Peyer's patch (tissue), 4 donors: ENCODE data around the gene USPL1. TPM values are rescaled to one million over a fixed set of nuclear protein-coding genes. Genes with fewer than 3 reads are reported as not detected.

Experiments
- DNase-seq, 3 donors: peaks; one replicate each; pipeline ENCODE4 v3.0.0-alpha.2; 2017 to 2019
- H3K27ac ChIP-seq, 4 donors: fragments of 200-600 bp; sonication (generic); one replicate each; pipeline ENCODE4 v1.5.1; 2016 to 2019
- H3K27me3 ChIP-seq, 2 donors: fragments of 200-600 bp; sonication (generic); one replicate each; pipeline ENCODE4 v1.5.1; 2019
- H3K36me3 ChIP-seq, 3 donors: fragments of 200-600 bp; sonication (generic); one replicate each; pipeline ENCODE4 v1.5.1; 2016 to 2019
- H3K4me1 ChIP-seq, 4 donors: fragments of 200-600 bp; sonication (generic); one replicate each; pipeline ENCODE4 v1.5.1; 2016 to 2019
- H3K4me3 ChIP-seq, 4 donors: fragments of 200-600 bp; sonication (generic); 1 replicate in 3 of 4; 2 replicates in 1 of 4; pipeline ENCODE4 v1.5.1; 2016 to 2019; ENCODE audit warnings: mild to moderate bottlenecking in 1 of 4
- H3K9me3 ChIP-seq, 4 donors: fragments of 200-600 bp; sonication (generic); one replicate each; pipeline ENCODE4 v1.5.1; 2016 to 2019; ENCODE audit warnings: mild to moderate bottlenecking in 1 of 4
- POLR2A ChIP-seq, 2 donors: fragments of 450-650 bp; IDR thresholded peaks; one replicate each; pipeline ENCODE4 v1.5.1; 2017; ENCODE audit warnings: antibody characterized with exemption in 2 of 2, mild to moderate bottlenecking in 2 of 2, moderate library complexity in 2 of 2
- total RNA-seq, 4 donors: library from RNA; depleted of rRNA; stranded (reverse); fragments of >200 nt; gene quantifications; one replicate each; pipeline ENCODE4 v1.1.0, GENCODE V29; 2016
- TF ChIP-seq, protein P1 (sequence below), 6 experiments: fragments of 450-650 bp in 4 of 6; fragments of 200-600 bp in 2 of 6; sonication (generic) in 1 of 6; IDR thresholded peaks; one replicate each; pipeline ENCODE4 v1.5.1; 2017 to 2019; ENCODE audit warnings: antibody characterized with exemption in 6 of 6, mild to moderate bottlenecking in 3 of 6, moderate library complexity in 1 of 6

USPL1 gene
- total RNA-seq, 4 donors from 2014 or later: 18.1 to 42.9 (median 21.7) TPM

DNA sequence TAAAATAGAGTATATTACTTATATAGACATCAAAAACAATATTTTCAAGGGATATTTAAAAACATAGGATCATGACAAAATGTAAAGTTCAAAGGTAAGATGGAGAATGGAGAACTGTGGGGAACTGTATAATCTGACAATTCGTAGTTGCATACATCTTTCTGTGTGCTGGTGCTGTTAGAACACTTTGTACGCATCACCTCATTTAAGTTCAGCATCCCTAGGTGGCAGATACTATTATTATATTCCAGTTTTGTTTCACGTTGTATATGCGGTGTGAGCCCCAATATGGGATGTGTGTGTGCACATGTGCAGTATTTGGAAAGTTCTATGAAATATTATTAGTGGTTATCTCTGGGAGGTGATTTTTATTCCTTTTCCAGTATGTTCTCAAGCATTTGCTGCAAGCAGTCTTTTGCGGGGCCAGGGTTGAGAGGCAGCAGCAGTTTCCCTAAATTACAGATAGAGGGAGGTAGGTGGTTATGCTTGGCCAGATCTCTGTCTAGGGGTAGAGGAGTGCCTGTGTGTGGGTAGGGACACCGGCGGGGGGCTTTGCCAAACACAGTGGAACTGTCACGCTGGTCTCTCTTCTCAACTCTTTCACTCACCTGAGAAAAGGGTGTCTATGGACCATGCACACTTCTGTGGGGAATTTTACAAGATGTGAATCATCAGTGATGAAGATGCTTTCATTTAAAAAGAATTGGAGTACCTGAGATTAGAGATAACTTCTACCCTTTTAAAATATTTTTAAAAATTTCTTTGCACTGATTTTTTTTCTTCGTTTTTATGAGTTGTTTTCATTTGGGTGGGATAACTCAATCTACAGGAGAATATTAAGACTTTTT lies 62.0 kb downstream of the USPL1 start:
- peak in 1 of 3 donors; percentile 41 for DNase-seq
- no peak overlapping the region for H3K4me3 ChIP-seq
- no peaks in the 10 kb centered on the region for H3K9me3 ChIP-seq
- no peaks in the 10 kb centered on the region for H3K4me1 ChIP-seq
- H3K36me3 ChIP-seq: no peaks in the 10 kb centered on the region
- TF ChIP-seq, protein P1, sequence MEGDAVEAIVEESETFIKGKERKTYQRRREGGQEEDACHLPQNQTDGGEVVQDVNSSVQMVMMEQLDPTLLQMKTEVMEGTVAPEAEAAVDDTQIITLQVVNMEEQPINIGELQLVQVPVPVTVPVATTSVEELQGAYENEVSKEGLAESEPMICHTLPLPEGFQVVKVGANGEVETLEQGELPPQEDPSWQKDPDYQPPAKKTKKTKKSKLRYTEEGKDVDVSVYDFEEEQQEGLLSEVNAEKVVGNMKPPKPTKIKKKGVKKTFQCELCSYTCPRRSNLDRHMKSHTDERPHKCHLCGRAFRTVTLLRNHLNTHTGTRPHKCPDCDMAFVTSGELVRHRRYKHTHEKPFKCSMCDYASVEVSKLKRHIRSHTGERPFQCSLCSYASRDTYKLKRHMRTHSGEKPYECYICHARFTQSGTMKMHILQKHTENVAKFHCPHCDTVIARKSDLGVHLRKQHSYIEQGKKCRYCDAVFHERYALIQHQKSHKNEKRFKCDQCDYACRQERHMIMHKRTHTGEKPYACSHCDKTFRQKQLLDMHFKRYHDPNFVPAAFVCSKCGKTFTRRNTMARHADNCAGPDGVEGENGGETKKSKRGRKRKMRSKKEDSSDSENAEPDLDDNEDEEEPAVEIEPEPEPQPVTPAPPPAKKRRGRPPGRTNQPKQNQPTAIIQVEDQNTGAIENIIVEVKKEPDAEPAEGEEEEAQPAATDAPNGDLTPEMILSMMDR (IDR thresholded peaks at IDR 0.05): peak; percentile 41 to 59 (median 45)
- TF ChIP-seq POLR2A (IDR thresholded peaks at IDR 0.05): no peak
- H3K27ac ChIP-seq: no peak overlapping the region
- H3K27me3 ChIP-seq: no peaks in the 10 kb centered on the region

GRCh38 chr13:30681843-30682242 lies 64.1 kb downstream of the USPL1 start:
- Histone ChIP-seq H3K36me3 (no peaks in the 10 kb centered on the region), H3K27me3 (no peaks in the 10 kb centered on the region), H3K4me1 (no peaks in the 10 kb centered on the region), H3K4me3 (no peak overlapping the region), H3K9me3 (no peaks in the 10 kb centered on the region), H3K27ac (peak overlapping the region in 1 of 4 donors; percentile 8)
- DNase-seq: no peak
- TF ChIP-seq, protein P1 (IDR thresholded peaks at IDR 0.05): no peak
- no peak for TF ChIP-seq POLR2A (IDR thresholded peaks at IDR 0.05)

GRCh38 chr13:30685320-30685859 lies 67.7 kb downstream of the USPL1 start:
- H3K27me3 ChIP-seq: no peaks in the 10 kb centered on the region
- H3K4me1 ChIP-seq: peaks cover 0 to 5% (median 0%) of the 10 kb centered on the region in 4 donors
- H3K27ac ChIP-seq: no peak overlapping the region
- TF ChIP-seq POLR2A (IDR thresholded peaks at IDR 0.05): no peak
- TF ChIP-seq, protein P1 (IDR thresholded peaks at IDR 0.05): no peak
- no peaks in the 10 kb centered on the region for H3K9me3 ChIP-seq
- H3K4me3 ChIP-seq: no peak overlapping the region
- DNase-seq: no peak
- no peaks in the 10 kb centered on the region for H3K36me3 ChIP-seq

- Histone ChIP-seq H3K4me1 (peaks cover 0 to 5% (median 0%) of the 10 kb centered on the region in 4 donors), H3K27me3 (no peaks in the 10 kb centered on the region), H3K9me3 (no peaks in the 10 kb centered on the region), H3K4me3 (no peak overlapping the region), H3K27ac (no peak overlapping the region), H3K36me3 (no peaks in the 10 kb centered on the region)
- DNase-seq: no peak
- TF ChIP-seq, protein P1 (IDR thresholded peaks at IDR 0.05): no peak
- TF ChIP-seq POLR2A (IDR thresholded peaks at IDR 0.05): no peak
Measured at GRCh38 chr13:30685987-30686386, 68.3 kb downstream of the USPL1 start.

DNA sequence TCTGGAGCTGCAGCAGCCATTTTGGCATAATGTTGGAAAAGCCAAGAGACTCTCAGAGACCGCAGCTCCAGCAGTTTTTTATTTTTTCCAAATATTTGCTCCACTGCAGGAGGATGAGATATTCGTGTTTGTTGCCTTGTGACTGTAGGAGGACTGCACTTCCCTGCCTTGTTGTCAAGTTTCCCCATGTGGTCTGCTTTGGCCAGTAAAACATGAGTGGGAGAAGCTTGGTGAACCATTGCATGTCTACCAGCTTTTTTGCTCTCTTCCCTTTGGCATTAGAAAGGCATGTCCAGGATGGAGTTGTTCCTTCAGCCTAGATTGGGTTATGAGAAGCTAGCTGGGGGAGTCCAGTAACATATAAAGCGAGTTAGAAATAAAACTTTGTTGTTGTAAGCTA lies 69.9 kb downstream of the USPL1 start:
- DNase-seq: no peak
- Histone ChIP-seq H3K27ac (no peak overlapping the region), H3K36me3 (no peaks in the 10 kb centered on the region), H3K4me3 (no peak overlapping the region), H3K9me3 (no peaks in the 10 kb centered on the region), H3K27me3 (no peaks in the 10 kb centered on the region), H3K4me1 (peaks cover 0 to 5% (median 0%) of the 10 kb centered on the region in 4 donors)
- no peak for TF ChIP-seq POLR2A (IDR thresholded peaks at IDR 0.05)
- TF ChIP-seq, protein P1 (IDR thresholded peaks at IDR 0.05): no peak
